ENCODE measurements around the gene SLC1A2.

DNA sequence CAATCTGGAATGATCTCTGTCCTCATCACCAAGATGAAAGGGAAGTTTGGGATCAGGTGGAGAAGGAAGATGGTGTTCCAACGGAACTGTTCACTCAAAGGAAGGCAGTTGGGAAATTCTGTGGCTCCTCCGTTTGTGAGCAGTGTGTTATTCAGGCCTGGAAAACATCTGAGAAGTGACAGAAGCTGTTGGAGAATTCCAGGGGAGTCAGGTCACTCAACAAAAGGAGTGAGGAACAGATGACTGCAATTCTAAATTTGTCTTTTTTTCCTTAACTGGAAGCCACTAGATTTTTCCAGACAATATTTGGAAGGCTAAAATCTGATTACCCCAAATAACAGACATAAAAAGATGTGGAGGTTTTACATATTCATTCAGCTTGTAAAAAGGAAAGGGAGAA, 172.6 kb downstream of the SLC1A2 start:
- TF ChIP-seq POLR2A (IDR thresholded peaks at IDR 0.05; ENCODE audit: low read depth) (no peak), CTCF (IDR thresholded peaks at IDR 0.05) (no peak), POLR2AphosphoS5 (IDR thresholded peaks at IDR 0.05) (peak; percentile 83 to 91), EP300 (IDR thresholded peaks at IDR 0.05) (no peak)
